B cell (primary cell): ENCODE data around the gene CDYL2. TPM values are rescaled to one million over a fixed set of nuclear protein-coding genes. Genes with fewer than 3 reads are reported as not detected.

Experiments
- ATAC-seq: fragments of 200-7000 bp; cut with Tn5 transposase; one replicate; pipeline ENCODE4 v1.10.0; 2021; ENCODE audit warnings: low read depth, mild to moderate bottlenecking, moderate number of reproducible peaks, moderate library complexity
- CTCF ChIA-PET: fragments of 350-600 bp; sonication (Branson Sonifier 250); formaldehyde crosslinking; loops from one replicate; lab custom pipeline; 2021; ENCODE audit warnings: antibody characterized with exemption, inconsistent platforms; lab: Charles Lee
- POLR2A ChIA-PET: fragments of 350-600 bp; sonication (Branson Sonifier 250); formaldehyde crosslinking; loops from one replicate; lab custom pipeline; 2021; ENCODE audit warnings: antibody characterized with exemption; lab: Charles Lee
- DNase-seq: peaks from one replicate; pipeline ENCODE4 v3.0.0; 2013
- H2AFZ ChIP-seq: 2 replicates; pipeline ENCODE4 v1.6.1; 2012; ENCODE audit warnings: mild to moderate bottlenecking, low read depth, low read length; ENCODE audit not compliant: insufficient read depth, poor library complexity, severe bottlenecking
- H3K27ac ChIP-seq, 2 donors: 1 replicate in 1 of 2; 2 replicates in 1 of 2; pipeline ENCODE4 v1.5.1; 2012 to 2013; ENCODE audit warnings: low read length in 2 of 2, mild to moderate bottlenecking in 2 of 2, moderate library complexity in 1 of 2
- H3K27me3 ChIP-seq, 4 experiments: fragments of 200-600 bp in 1 of 4; sonication (generic) in 1 of 4; replicated peaks in 1 of 4; 1 replicate in 2 of 4; 2 replicates in 2 of 4; pipeline versions ENCODE4 v1.6.1 to v1.7.0; 2013 to 2016; ENCODE audit warnings: low read length in 3 of 4, mild to moderate bottlenecking in 2 of 4, mixed read lengths in 1 of 4, moderate library complexity in 1 of 4; ENCODE audit not compliant: insufficient read depth in 4 of 4, control insufficient read depth in 3 of 4; ENCODE audit errors: control extremely low read depth in 1 of 4
- H3K36me3 ChIP-seq, 2 experiments: replicated peaks in 1 of 2; 1 replicate in 1 of 2; 2 replicates in 1 of 2; pipeline versions ENCODE4 v1.6.1 to v1.7.1; 2013; ENCODE audit warnings: low read length in 1 of 2; ENCODE audit not compliant: insufficient read depth in 2 of 2, control insufficient read depth in 1 of 2; ENCODE audit errors: control extremely low read depth in 1 of 2, extremely low read depth in 1 of 2
- H3K4me1 ChIP-seq, 2 donors: fragments of 200-600 bp in 1 of 2; sonication (generic) in 1 of 2; 1 replicate in 1 of 2; 2 replicates in 1 of 2; pipeline versions ENCODE4 v1.5.1 to v1.6.1; 2013 to 2017; ENCODE audit warnings: low read length in 2 of 2; ENCODE audit not compliant: control insufficient read depth in 2 of 2, insufficient read depth in 2 of 2
- H3K4me2 ChIP-seq: replicated peaks from 2 replicates; pipeline ENCODE3; 2012; ENCODE audit warnings: mild to moderate bottlenecking, low read depth, low read length; ENCODE audit not compliant: poor library complexity, severe bottlenecking
- H3K4me3 ChIP-seq, 5 experiments: fragments of 200-600 bp in 1 of 5; sonication (generic) in 1 of 5; 1 replicate in 3 of 5; 2 replicates in 2 of 5; pipeline versions ENCODE4 v1.5.1 to v1.7.0; 2011 to 2016; ENCODE audit warnings: low read length in 4 of 5, mild to moderate bottlenecking in 4 of 5, low read depth in 2 of 5, control low read depth in 1 of 5, moderate library complexity in 1 of 5; ENCODE audit not compliant: insufficient read depth in 1 of 5; ENCODE audit errors: control extremely low read depth in 1 of 5, extremely low read depth in 1 of 5
- H3K79me2 ChIP-seq: fragments of 200-600 bp; sonication (generic); one replicate; pipeline ENCODE4 v1.6.0; 2016; ENCODE audit warnings: low read length; ENCODE audit not compliant: control insufficient read depth, insufficient read depth
- H3K9ac ChIP-seq: fragments of 200-600 bp; sonication (generic); 2 replicates; pipeline ENCODE4 v1.6.1; 2017; ENCODE audit warnings: mild to moderate bottlenecking, low read length, moderate library complexity
- H3K9me3 ChIP-seq, 3 donors: one replicate each; pipeline versions ENCODE4 v1.6.1 to v1.7.1; 2013; ENCODE audit warnings: low read length in 2 of 3; ENCODE audit not compliant: control insufficient read depth in 2 of 3, insufficient read depth in 1 of 3; ENCODE audit errors: control extremely low read depth in 1 of 3
- H4K20me1 ChIP-seq: 2 replicates; pipeline ENCODE4 v1.6.0; 2012; ENCODE audit warnings: mild to moderate bottlenecking, low read length; ENCODE audit not compliant: insufficient read depth, control insufficient read depth, poor library complexity, severe bottlenecking
- H3K27ac Mint-ChIP-seq: one replicate; pipeline ENCODE4 v1.8.0; 2021; ENCODE audit warnings: mixed read lengths
- H3K27me3 Mint-ChIP-seq: one replicate; pipeline ENCODE4 v1.8.0; 2021; ENCODE audit warnings: mixed read lengths
- H3K4me1 Mint-ChIP-seq: one replicate; pipeline ENCODE4 v1.8.0; 2021; ENCODE audit warnings: mixed read lengths
- H3K4me3 Mint-ChIP-seq: one replicate; pipeline ENCODE4 v1.8.0; 2021; ENCODE audit warnings: mixed read lengths
- H3K9me3 Mint-ChIP-seq: one replicate; pipeline ENCODE4 v1.8.0; 2022; ENCODE audit warnings: mixed read lengths; ENCODE audit not compliant: insufficient read depth
- CTCF ChIP-seq: fragments of 200-600 bp; IDR thresholded peaks from one replicate; pipeline ENCODE4 v1.8.0; 2022; ENCODE audit warnings: antibody characterized with exemption, mild to moderate bottlenecking
- EZH2 ChIP-seq: IDR thresholded peaks from 2 replicates; pipeline ENCODE4 v1.6.1; 2012; ENCODE audit warnings: borderline replicate concordance, low read depth, mild to moderate bottlenecking, moderate library complexity, low read length; ENCODE audit not compliant: insufficient read depth, poor library complexity, severe bottlenecking
- WGBS: methylation state at CpG from one replicate; pipeline ENCODE4 v1.1.5; 2013; ENCODE audit warnings: missing lambda C conversion rate; ENCODE audit not compliant: insufficient coverage; 5-methylcytosine and 5-hydroxymethylcytosine counted together
- intact Hi-C: fragments of 100-400 bp; cut with micrococcal nuclease; formaldehyde crosslinking; loops from one replicate; pipeline ENCODE4 v1.10.0; 2022
- polyA plus RNA-seq: library from polyadenylated mRNA; depleted of rRNA; stranded (reverse); fragments of >200 nt; gene quantifications from 2 replicates; pipeline ENCODE4 v1.2.3, GENCODE V29; 2012
- total RNA-seq, 2 donors: library from RNA; stranded (reverse); fragments of 120-200 nt in 1 of 2; gene quantifications; 1 replicate in 1 of 2; 2 replicates in 1 of 2; pipeline versions ENCODE4 v1.2.3 to v1.2.4, GENCODE V29; 2013 to 2022

The CDYL2 gene
- total and polyA plus RNA-seq, 2 donors (not counting 1 experiment from before 2014, with no cell fraction given): 0.66 to 6.6 TPM

GRCh38 chr16:80725566-80726162 is 78.7 kb downstream of the CDYL2 start:
- no peak overlapping the region for H3K4me3 ChIP-seq
- CTCF ChIA-PET: no interaction called here
- H2AFZ ChIP-seq: no peak overlapping the region
- H3K9me3 Mint-ChIP-seq: peaks cover under 1% of the 10 kb centered on the region
- POLR2A ChIA-PET: no interaction called here
- no peak overlapping the region for H3K27ac Mint-ChIP-seq
- ATAC-seq: no peak
- H4K20me1 ChIP-seq: no peaks in the 10 kb centered on the region
- no peak overlapping the region for H3K4me2 ChIP-seq
- intact Hi-C loops: no loop called here
- H3K27me3 ChIP-seq: no peaks in the 10 kb centered on the region
- H3K4me1 ChIP-seq: peaks cover 0 to 3% of the 10 kb centered on the region in 2 donors
- H3K27me3 Mint-ChIP-seq: no peaks in the 10 kb centered on the region
- 92% methylated on average over 6 of the region's 9 CpGs for WGBS
- no peak for DNase-seq
- H3K4me3 Mint-ChIP-seq: no peak overlapping the region
- no peaks in the 10 kb centered on the region for H3K79me2 ChIP-seq
- peaks cover 4% of the 10 kb centered on the region for H3K4me1 Mint-ChIP-seq
- TF ChIP-seq CTCF (no peak), EZH2 (no peak)
- H3K9me3 ChIP-seq: peaks cover 0 to 9% (median 8%) of the 10 kb centered on the region in 3 donors
- no peak overlapping the region for H3K27ac ChIP-seq
- no peak overlapping the region for H3K9ac ChIP-seq
- H3K36me3 ChIP-seq: no peaks in the 10 kb centered on the region

DNA sequence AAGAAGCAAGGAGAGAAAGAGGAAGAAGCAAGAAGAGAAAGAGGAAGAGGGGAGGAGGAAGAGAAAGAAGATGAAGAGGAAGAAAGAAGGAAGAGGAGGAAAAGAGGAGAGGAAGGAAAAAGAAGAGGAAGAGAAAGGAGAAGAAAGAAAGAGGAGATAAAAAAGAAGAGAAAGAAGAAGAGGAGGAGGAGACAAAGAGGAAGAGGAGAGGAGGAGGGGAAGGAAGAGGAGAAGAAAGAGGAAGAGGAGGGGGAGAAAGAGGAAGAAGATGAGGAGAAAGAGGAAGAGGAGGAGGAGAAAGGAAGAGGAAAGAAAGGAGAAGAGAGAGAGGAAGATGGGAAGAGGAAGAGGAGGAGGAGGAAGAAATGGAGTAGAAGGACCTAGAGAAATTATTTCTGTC is 80.4 kb downstream of the CDYL2 start:
- Mint-ChIP-seq H3K27ac (no peak overlapping the region), H3K9me3 (no peaks in the 10 kb centered on the region), H3K4me3 (no peak overlapping the region), H3K27me3 (no peaks in the 10 kb centered on the region), H3K4me1 (peaks cover 19% of the 10 kb centered on the region)
- no peaks in the 10 kb centered on the region for H4K20me1 ChIP-seq
- no peaks in the 10 kb centered on the region for H3K36me3 ChIP-seq
- ATAC-seq (no peak), DNase-seq (no peak)
- TF ChIP-seq CTCF (peak; percentile 37), EZH2 (no peak)
- no peak overlapping the region for H2AFZ ChIP-seq
- intact Hi-C loops: no loop called here
- H3K4me3 ChIP-seq: no peak overlapping the region
- H3K9me3 ChIP-seq: peaks cover 0 to 9% (median 8%) of the 10 kb centered on the region in 3 donors
- H3K9ac ChIP-seq: no peak overlapping the region
- H3K4me2 ChIP-seq: no peak overlapping the region
- peak overlapping the region in 1 of 2 donors; percentile 1 for H3K27ac ChIP-seq
- ChIA-PET CTCF (no interaction called here), POLR2A (no interaction called here)
- no peaks in the 10 kb centered on the region for H3K79me2 ChIP-seq
- H3K4me1 ChIP-seq: peaks cover 5 to 18% of the 10 kb centered on the region in 2 donors
- H3K27me3 ChIP-seq: no peaks in the 10 kb centered on the region
